Muscle of arm (tissue), 12 donors: ENCODE results near the gene ACAN. TPM values are rescaled to one million over a fixed set of nuclear protein-coding genes. Genes with fewer than 3 reads are reported as not detected.

Experiments
- DNase-seq: peaks from one replicate; pipeline ENCODE4 v3.0.0-alpha.2; 2013
- polyA plus RNA-seq, 12 donors: library from polyadenylated mRNA; unstranded; fragments of 120-200 nt; gene quantifications; one replicate each; pipeline ENCODE4 v1.2.1, GENCODE V29; 2013; ENCODE audit not compliant: insufficient read length in 12 of 12

The ACAN gene
- polyA plus RNA-seq, 12 donors, result 1.3 to 18.6 (median 6.0) TPM; not detected in 1

DNA sequence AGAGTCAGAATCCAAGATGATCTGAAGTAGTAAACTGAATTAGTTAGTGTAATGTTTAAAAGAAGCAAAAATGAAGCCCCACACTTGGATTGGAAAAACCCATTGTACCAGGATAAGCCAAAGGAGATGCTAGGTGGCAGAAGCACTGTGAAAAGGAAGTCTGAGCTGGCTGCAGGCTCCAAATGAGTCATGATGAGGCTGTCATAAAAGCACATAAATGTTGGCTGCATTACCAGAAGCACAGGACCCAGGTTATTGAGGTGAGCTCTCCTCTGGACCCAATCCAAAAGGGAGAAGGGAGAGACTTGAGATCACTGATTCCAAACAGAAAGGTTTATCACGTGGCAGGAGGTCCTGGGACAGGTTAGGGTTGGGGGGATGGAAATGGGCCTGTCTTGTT is 3.2 kb upstream of the ACAN start:
- no peak for DNase-seq

DNA sequence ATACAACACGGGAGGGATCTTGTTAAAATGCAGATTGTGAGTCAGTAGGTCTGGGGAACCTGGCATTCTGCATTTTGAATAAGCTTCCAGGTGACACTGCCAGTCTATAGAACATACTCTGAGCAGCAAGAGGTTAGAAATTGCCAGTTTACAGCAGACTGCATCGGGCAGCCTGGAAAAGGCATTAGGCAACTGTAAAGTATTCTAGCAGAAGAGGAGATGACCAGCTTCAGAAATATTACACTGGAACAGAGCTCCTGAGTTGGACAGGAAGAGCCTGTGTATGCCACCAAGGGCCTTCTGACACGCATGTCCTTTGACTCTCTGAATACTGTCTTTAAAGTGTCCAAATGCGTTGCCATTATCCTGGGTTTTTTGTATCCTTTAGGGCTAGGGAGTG is 2.5 kb upstream of the ACAN start:
- peak; percentile 38 for DNase-seq

DNA sequence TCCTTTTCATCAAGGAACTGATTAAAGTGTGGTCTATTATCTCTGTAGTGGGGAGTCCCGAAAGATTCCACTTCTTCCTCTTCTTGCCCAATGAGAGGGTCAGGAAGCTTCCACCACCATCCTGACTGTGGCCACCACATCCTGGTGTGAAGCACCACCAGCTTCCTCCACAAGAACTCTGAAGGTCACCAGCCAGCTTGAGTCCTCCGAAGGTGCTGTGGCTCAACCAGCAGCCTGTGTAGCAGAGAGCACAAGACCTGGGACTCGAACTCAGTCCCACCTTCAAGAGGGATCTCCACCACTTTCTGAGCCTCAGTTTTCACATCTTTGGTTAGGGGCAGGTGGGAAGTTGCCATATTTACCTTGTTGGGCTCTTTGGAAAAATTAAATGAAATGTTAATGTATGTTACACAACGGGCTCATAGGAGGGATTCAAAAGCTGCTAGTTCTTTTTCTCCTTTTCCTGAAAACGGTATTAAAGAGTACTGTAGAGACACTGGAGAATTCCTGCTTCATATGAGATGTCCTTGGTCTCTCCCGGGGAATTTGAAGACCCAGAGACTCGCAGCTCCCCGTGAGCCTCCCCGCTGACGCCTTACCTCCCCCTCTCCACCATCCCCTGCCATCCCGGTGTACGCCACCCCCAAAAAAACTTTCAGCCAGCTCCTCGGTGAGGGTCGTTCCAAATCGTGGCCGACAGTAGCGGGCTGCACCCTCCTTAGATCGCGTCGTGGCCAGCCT is 816 bp upstream of the ACAN start:
- DNase-seq, result no peak

DNA sequence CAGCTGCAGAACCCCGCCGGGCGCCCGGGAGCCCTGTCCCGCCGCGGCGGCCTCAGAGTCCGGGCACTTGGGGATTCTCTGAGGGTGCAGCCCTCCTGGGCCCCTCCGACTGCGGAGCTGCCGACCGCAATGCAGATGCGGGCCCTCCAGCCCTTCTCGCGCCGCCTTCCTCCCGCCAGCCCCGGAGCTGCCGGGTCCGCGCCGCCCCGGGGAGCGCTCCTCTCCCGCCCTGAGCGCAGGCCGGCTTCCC is 320 bp upstream of the ACAN start:
- no peak for DNase-seq

DNA sequence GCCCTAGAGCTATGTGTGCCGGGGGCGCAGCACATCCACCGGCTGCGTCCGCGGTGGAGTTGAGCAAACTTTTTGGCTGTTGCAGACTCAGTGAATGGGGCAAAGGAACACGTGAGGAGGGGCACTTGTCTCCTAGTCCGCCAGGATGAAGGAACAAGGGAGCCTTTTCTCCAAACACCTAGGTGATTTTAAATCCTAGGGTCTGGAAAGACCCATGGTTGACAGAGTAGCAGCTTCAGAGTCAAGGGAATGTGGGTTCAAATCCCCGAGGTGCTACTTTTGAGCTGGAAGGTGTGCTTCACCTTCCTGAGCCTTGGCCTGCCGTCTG is 648 bp downstream of the ACAN start:
- no peak for DNase-seq

DNA sequence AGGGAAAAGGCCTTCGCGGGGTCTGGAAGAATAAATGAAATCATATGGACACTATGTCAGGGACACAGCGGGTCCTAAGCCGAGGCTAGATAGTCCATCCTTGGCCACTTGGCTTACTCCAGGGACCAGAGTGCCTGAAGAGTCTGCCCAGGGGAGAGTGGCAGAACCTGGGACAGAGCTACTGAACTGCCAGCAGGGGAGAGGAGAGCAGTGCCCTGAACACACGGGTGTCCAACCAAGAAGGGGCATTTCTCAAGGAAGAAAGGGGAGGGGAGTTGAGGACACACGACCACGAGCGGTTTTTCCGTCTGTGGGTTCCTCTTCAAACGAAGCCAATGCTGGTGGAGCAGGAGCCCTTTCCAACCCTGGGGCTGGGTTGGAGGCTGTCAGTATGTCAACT is 1.0 kb downstream of the ACAN start:
- DNase-seq, result no peak

DNA sequence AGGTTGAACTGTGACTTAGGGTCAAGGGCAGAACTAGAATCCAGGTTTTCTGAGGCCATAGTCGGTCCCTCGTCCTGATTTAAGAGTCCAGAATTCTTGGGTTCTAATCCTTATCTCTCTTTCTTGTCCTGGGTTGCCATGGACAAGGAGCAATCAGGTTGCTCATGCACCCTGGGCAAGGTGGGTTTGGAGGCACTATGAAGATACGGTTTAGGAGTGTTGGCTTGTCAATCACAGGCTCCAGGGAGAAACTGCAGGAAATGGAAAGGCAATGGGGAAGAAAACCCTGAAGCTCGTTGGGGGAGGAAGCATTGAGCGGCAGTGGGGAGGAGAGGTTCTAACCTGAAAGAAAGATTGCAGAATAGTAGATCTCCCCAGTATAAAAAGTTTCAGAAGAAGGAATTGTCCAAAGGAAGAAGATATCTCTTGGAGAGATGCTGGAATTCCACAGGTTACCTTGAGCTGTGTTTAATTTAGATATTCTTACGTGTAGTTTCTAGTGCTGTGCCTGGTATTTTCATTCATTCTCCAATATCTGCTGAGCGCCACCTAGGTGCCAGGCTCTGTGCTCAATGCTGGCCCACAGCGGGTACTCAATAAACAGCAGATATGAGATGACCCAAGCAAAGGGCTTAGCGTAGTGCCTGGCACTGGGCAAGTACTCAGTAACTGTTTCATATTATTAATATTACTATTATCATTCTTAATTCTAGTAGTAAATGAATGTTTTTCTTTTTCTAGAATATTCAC is 2.0 kb downstream of the ACAN start:
- DNase-seq, result no peak

DNA sequence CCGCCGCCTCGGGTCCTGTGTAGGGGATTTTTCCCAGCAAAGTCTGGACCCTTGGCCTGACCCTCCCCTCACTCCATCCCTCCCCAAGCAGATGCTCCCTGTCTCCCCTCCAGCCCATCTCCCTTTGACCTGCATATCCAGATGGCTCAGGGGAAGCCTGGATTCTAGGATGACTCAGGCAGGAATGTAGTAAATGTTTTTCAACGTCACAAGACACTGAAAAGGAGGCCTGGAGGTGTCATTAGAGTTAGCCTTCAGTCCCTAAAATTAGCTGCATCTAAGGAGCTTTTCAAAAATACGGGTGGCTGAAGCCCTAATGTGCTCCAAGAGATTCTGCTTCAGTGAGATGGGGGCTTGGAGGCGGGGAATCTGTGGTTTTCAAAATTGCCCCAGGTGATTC is 7.2 kb downstream of the ACAN start:
- no peak for DNase-seq

DNA sequence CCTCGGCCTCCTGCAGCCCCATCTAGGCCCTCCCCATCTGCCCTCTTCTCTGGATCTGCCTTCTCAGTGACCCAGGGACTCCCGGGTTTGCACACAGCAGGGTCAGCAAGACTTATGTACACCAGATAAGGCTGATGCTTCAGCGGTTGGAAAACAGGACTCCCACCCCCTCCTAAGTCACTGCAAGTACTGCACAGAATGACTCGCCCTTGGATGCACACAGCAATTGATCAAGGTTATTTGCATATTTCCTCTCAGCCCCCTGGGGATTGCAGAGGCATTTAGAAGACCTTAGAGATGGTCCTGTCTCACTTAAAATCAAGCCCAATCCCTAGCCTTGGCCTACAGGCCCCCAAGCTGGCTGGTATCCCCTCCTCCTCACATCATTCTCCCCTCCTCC is 8.9 kb downstream of the ACAN start:
- no peak for DNase-seq

DNA sequence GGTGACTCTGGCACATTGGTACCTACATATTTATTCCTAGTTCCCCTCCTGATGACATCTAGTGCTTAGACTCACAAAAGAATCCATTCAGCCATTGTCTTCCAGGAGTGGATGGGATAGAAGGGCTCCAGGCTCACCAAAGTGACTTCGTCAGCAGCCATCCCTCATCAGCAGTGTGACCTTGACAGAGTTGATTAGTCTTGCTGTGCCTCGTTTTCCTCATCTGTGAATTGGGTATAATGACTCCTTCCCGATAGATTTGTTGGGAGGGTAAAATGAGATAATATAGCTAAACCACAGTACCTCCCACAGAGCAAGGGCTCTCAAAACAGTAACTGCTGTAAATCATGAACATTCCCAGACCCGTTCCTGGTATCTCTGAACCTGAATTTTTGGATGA is 10.7 kb downstream of the ACAN start:
- DNase-seq, result no peak

DNA sequence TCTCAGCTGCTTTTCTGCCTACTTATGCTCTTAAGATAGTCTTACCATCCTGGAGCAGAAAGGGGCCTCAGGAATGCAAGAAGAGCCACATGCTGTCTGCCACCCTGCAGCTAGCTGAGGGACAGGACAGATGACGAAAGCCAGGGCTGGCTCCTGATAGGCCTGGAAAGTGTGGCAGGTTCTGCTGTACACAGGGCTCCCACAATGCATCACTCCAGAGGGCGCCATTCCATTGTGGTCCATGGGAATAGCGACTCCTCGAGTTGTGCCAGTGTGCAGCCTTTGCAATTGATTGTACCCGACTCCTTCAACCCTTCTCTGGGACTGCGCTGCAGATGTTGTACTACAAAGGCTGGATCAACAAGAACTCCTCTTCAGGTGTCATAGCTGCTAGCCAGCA is 11.2 kb downstream of the ACAN start:
- no peak for DNase-seq

DNA sequence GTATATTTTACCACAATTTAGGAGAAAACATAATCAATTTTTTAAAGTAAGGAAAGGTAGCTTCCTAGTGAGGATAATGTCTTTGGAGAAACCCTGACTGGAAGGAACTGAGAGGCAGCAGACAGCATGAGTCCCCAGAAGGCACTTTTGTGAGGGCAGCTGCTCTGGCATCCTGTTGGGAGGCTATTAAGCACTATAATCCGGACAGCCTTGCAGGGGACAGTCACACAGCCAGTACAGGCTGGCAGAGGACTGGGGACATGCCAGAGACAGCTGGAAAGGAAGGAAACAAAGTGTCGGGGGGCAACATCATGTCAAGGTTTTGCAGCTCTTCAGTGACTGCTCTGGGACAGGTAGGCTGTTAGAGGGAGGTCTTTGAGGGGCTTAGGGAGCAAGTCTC is 15.7 kb downstream of the ACAN start:
- DNase-seq, result no peak

DNA sequence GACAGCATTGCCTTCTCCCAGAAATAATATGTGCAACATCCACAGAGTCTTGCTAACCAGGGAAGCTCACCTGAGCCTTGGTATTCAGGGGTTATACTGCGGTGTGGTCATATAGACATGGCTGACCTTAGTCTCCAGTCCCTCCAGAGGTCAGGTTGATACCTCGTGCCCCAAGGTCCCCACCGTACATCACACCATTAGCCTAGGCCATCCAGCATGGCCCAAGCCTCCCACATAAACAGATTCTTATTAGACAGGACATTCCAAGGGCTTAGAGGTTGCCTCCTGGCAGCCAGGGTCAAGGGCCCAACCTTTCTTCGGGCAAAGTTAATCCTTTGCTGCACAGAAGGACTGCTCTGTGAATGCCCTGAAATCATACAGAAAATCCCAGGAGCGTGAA is 18.8 kb downstream of the ACAN start:
- no peak for DNase-seq

DNA sequence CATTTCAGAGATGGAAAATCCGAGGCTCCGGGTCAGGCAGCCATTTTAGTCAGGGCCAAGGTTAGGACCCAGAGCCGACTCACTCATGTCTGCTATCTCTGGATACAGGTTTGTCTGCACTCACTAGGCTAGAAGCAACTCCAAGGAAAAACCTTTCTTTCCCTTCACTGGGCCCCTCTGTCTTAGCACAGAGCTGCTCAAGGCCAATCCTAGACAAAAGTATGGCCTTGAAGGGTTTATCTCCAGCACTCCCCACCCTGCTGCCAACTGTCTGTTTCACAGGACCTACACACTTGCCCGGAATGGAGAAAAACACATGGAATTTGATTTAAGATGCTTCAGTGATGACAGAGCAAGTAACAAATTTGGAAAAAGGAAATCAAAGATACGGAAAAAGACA is 25.6 kb downstream of the ACAN start:
- no peak for DNase-seq

DNA sequence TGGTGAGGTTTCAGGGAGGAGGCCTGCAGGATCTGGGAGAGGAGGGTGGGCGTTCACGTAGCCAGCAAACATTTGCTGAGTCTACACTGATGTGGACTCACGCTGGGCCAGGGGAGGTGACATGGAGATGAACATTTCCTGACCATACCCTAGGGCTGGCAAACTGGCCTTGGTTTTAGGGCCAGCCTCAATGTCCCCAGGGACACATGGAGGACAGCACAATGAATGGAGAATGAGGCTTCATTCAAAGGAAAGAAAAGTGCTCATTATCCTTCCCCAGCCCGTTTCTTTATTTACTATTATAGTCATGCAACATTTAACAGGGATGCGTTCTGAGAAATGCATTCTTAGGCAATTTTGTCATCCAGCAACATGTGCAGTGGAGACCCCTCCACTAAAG is 26.8 kb downstream of the ACAN start:
- DNase-seq, result no peak

DNA sequence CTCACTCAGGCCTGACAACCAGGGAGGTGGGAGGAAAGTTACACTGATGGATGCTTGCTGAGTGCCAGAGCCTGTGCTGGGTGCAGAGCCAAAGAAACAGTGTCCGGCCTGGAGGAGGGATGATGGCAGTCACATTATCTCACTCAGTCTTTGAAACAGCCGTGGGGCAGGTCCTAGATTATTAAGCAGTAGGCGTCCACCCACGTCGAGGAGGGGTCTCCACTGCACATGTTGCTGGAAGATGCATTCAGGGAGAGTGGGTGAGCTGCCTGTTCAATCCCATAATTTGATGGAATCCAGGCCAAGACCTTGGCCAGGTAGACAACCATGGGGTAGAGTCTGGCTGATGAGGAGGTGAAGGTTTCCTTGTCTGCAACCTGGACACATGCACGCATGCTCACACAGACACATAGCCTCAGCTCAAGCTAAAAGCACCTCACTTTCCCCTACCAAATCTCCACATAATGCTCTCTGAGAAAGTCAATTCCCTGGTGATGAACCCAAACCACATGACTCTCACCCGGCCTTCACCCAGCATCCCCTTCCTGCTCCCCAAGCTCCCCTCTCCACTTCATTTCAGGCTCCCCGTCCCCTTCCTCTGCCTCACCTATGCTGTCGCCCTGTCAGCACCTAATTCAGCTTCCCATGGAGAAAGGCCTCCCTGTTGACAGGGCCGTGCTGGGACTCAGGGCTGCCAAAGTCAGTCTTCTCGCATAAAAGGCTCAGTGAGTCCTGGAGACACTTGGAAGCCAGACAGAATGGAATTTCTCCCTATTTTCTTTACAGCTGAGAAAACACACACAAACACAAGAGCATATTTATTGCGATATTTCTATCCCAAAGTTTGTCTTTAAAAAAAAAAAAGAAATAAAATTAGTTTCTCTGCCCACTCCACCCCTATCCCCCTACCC is 29.8 kb downstream of the ACAN start:
- peak; percentile 6 for DNase-seq

DNA sequence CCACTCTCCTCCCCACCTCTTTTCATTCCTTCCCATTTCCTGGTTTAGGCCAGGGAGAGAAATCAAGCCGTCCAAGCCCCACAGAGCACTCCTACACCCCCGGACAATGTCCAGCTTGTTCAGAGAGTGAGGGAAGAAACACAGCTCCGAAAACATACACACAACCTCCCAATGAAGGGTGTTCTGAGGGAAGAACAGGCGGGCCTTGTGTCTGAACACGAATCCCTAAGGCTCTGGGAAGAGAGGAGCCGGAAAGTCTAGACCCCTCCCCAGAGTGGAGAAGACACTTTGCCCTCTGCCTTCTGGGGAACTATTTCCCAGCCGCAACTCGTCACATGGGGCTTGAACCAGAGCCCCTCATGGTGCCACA is 30.5 kb downstream of the ACAN start:
- DNase-seq, result peak; percentile 14

DNA sequence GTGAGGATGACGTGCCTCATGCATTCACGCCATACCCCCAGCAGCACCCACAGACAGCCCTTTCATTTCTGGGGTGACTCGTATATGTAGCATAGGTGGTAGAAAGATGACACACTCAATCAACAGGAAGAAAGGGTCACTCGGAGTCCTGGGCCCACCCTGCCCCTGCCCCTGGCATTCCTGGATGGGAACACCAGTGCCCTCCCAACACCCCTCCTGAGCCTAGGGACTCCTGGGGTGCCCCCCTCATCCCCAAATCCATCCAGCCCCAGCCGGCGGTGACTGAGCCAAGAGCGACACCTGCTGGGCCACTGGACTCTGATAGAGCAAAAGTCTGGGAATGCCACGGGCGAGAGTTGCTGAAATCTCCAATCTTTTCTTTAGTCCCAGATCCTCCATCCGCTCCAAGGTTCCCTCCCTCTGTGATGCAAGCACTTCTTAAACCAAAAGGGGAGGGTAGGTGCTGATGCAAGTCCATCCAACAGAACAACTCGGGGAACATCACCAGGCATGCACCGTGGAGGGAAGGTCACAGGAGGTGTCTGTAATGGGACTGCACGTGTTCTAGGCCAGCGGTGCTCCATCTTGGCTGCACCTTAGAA is 31.1 kb downstream of the ACAN start:
- peak; percentile 34 for DNase-seq

DNA sequence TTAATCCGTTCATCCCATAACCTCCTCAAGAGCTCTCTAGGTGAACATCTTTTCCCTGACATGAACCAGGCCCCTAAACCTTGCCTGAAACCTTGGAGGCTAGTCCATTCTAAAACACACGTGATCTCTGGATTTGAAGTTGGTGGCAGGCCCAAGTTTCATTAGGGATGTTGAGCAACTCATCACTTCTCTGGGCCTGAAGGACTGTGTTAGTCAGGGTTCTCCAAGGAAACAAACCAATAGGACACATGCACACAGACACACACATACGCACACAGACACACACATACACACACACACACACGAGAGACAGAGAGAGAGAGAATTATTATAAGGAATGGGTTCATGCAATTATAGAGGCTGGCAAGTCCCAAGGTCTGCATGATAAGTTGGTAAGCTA is 31.9 kb downstream of the ACAN start:
- DNase-seq, result no peak

DNA sequence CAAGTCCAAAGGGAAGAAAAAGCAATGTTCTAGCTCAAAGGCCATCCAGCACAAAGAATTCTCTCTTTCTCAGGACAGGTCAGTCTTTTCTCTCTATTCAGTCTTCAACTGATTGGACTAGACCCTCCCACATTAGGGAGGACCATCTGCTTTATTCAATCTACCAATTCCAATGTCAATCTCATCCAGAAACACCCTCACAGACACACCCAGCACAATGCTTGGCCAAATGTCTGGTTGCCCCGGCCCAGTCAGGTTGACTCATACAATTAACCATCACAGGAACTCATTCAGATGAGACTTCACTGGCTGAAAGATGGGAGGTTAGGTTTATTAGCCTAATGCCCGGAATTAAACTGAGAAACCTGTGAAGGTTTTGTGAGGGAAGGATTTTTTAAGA is 32.4 kb downstream of the ACAN start:
- DNase-seq, result no peak

DNA sequence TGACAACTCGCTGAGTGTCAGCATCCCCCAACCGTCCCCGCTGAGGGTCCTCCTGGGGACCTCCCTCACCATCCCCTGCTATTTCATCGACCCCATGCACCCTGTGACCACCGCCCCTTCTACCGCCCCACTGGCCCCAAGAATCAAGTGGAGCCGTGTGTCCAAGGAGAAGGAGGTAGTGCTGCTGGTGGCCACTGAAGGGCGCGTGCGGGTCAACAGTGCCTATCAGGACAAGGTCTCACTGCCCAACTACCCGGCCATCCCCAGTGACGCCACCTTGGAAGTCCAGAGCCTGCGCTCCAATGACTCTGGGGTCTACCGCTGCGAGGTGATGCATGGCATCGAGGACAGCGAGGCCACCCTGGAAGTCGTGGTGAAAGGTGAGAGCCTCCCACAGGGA is 35.4 kb downstream of the ACAN start:
- DNase-seq, result no peak

DNA sequence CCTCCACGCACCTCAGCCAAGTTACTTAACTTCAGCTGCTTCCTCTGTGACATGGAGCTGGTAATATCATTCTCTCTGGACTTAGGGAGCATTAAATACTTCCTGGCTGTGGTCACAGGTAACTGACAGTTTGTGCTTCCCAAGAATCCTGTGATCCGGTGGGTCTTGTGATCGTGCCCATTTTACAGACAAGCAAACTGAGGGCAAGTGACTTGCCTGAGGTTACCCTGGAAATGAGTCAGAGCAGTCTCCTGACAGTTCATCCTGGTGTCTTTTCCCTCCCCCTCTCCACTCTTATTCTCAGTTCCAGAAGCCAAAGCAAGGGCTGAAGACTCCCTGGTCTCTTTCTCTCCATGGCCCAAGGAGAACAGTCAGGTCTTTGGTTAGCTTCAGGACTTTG is 35.9 kb downstream of the ACAN start:
- DNase-seq, result no peak

DNA sequence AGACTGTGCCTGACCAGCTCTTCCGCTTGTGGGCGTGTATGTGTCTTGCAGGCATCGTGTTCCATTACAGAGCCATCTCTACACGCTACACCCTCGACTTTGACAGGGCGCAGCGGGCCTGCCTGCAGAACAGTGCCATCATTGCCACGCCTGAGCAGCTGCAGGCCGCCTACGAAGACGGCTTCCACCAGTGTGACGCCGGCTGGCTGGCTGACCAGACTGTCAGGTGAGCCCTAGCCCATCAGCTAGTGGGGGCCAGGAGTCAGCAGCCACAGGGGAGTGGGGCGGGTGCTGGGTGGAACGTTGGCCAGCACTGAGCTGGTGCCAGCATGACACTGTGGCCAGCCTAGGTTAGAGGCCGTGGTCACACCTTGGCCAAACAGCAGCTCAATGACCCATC is 36.7 kb downstream of the ACAN start:
- DNase-seq, result no peak
